Activated CD8-positive, alpha-beta T cell treated with anti-CD3 and anti-CD28 coated beads for 36 hours (primary cell): ENCODE data around the gene CNTNAP2. TPM values are rescaled to one million over a fixed set of nuclear protein-coding genes. Genes with fewer than 3 reads are reported as not detected.

Source experiments
- ATAC-seq: fragments of 200-7000 bp; cut with Tn5 transposase; one replicate; pipeline ENCODE4 v1.10.0; 2021; ENCODE audit warnings: mild to moderate bottlenecking, moderate library complexity
- CTCF ChIA-PET: fragments of 350-600 bp; sonication (Branson Sonifier 250); formaldehyde crosslinking; loops from one replicate; lab custom pipeline; 2021; ENCODE audit warnings: antibody characterized with exemption; lab: Charles Lee
- POLR2A ChIA-PET: fragments of 350-600 bp; sonication (Branson Sonifier 250); formaldehyde crosslinking; loops from one replicate; lab custom pipeline; 2021; ENCODE audit warnings: antibody characterized with exemption; lab: Charles Lee
- DNase-seq: peaks from one replicate; pipeline ENCODE4 v3.0.0-alpha.2; 2020
- H3K27ac Mint-ChIP-seq: one replicate; pipeline ENCODE4 v1.8.0; 2021; ENCODE audit warnings: mild to moderate bottlenecking, mixed read lengths
- H3K27me3 Mint-ChIP-seq: one replicate; pipeline ENCODE4 v1.8.0; 2021; ENCODE audit warnings: mixed read lengths
- H3K36me3 Mint-ChIP-seq: one replicate; pipeline ENCODE4 v1.8.0; 2021; ENCODE audit warnings: low read depth, mixed read lengths
- H3K4me1 Mint-ChIP-seq: one replicate; pipeline ENCODE4 v1.8.0; 2021; ENCODE audit warnings: low read depth, mixed read lengths
- H3K4me3 Mint-ChIP-seq: one replicate; pipeline ENCODE4 v1.8.0; 2021; ENCODE audit warnings: mild to moderate bottlenecking, moderate library complexity, mixed read lengths
- H3K9me3 Mint-ChIP-seq: one replicate; pipeline ENCODE4 v1.8.0; 2021; ENCODE audit warnings: mixed read lengths
- CTCF ChIP-seq: fragments of 200-600 bp; IDR thresholded peaks from one replicate; pipeline ENCODE4 v1.8.0; 2022; ENCODE audit warnings: antibody characterized with exemption, mild to moderate bottlenecking
- intact Hi-C: fragments of 100-400 bp; cut with micrococcal nuclease; formaldehyde crosslinking; loops from one replicate; pipeline ENCODE4 v1.10.0; 2022
- total RNA-seq, 2 experiments: library from RNA; stranded (reverse); gene quantifications; one replicate each; pipeline ENCODE4 v1.2.3, GENCODE V29; 2021

Gene CNTNAP2
- total RNA-seq, 2 experiments from 2014 or later: not detected

DNA sequence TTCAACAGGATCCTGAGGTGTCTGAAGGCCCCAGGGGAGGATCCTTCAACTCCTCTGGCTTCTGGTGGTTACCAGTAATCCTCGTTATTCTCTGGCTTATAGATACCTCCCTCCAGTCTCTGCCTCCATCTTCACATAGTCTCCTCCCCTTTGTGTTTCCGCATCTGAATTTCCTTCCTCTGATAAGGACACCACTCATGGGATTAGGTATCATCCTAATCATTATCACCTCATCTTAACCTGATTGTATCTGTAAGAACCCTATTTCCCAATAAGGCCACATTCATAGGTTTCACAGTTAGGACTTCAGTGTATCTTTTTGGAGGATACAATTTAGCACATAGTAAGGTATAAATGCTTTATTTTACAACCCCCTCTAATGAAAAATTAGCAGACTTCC is 1189.2 kb downstream of the CNTNAP2 start:
- TF ChIP-seq CTCF: no peak
- Mint-ChIP-seq H3K4me3 (no peak overlapping the region), H3K4me1 (no peaks in the 10 kb centered on the region), H3K9me3 (peaks cover 7% of the 10 kb centered on the region), H3K36me3 (no peaks in the 10 kb centered on the region), H3K27me3 (no peaks in the 10 kb centered on the region), H3K27ac (no peak overlapping the region)
- ATAC-seq (no peak), DNase-seq (no peak)
- POLR2A ChIA-PET: no interaction called here
- intact Hi-C loops: no loop called here
- CTCF ChIA-PET: no interaction called here

- Mint-ChIP-seq H3K36me3 (no peaks in the 10 kb centered on the region), H3K9me3 (peaks cover 10% of the 10 kb centered on the region), H3K27me3 (no peaks in the 10 kb centered on the region), H3K27ac (no peak overlapping the region), H3K4me3 (no peak overlapping the region), H3K4me1 (no peaks in the 10 kb centered on the region)
- intact Hi-C loops: no loop called here
- DNase-seq (no peak), ATAC-seq (no peak)
- TF ChIP-seq CTCF: no peak
- ChIA-PET POLR2A (no interaction called here), CTCF (no interaction called here)
Observed at GRCh38 chr7:147308539-147308938, 1191.9 kb downstream of the CNTNAP2 start.

DNA sequence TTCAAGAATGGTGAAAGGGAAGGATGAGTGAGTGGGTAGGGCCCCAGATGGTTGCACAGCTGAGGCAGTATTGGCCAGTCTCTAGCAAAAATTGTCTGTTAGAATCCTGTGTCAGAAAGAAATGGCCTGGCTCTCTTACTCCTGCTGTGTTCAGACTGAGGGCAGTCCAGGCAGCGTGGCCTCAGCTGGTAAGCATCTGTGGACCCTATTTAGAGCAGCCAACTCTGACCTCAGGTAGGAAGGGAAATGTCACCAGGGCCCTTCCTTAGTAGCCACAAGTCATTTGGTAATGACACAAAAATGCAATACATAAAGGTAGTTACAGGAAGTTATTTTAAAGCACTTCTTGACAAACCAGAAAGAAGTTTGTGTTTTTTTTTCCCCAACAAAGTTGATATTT is 1194.7 kb downstream of the CNTNAP2 start:
- Mint-ChIP-seq H3K4me1 (no peaks in the 10 kb centered on the region), H3K27ac (no peak overlapping the region), H3K27me3 (no peaks in the 10 kb centered on the region), H3K36me3 (no peaks in the 10 kb centered on the region), H3K9me3 (peaks cover 14% of the 10 kb centered on the region), H3K4me3 (no peak overlapping the region)
- no peak for DNase-seq
- CTCF ChIA-PET: no interaction called here
- TF ChIP-seq CTCF: no peak
- no peak for ATAC-seq
- POLR2A ChIA-PET: no interaction called here
- intact Hi-C loops: no loop called here

DNA sequence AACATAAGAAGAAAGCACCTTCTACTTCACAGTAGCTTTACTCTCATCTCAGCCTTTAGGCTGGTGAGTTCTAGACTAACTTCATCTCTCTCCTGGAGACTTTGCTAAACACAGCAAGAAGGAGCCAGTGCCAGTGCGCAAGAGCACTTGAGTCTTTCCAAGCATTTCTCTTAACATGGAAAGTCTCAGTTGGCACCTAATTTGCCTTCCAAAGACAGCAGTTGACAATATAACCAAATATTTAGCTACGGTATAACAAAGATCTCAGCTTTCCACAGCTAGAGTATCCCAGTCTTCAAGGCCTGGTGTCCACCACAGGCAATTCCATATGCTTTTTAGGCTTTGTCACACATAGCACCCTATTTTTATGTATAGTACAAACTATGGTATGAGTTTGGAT is 1204.9 kb downstream of the CNTNAP2 start:
- CTCF ChIA-PET: no interaction called here
- Mint-ChIP-seq H3K4me1 (no peaks in the 10 kb centered on the region), H3K27me3 (no peaks in the 10 kb centered on the region), H3K9me3 (peaks cover 11% of the 10 kb centered on the region), H3K4me3 (no peak overlapping the region), H3K27ac (no peak overlapping the region), H3K36me3 (no peaks in the 10 kb centered on the region)
- intact Hi-C loops: no loop called here
- no peak for ATAC-seq
- DNase-seq: no peak
- TF ChIP-seq CTCF: no peak
- POLR2A ChIA-PET: no interaction called here

- H3K27ac Mint-ChIP-seq: no peak overlapping the region
- no peaks in the 10 kb centered on the region for H3K4me1 Mint-ChIP-seq
- ATAC-seq: no peak
- POLR2A ChIA-PET: no interaction called here
- peaks cover 5% of the 10 kb centered on the region for H3K9me3 Mint-ChIP-seq
- no peak for TF ChIP-seq CTCF
- H3K27me3 Mint-ChIP-seq: no peaks in the 10 kb centered on the region
- CTCF ChIA-PET: no interaction called here
- no peak overlapping the region for H3K4me3 Mint-ChIP-seq
- intact Hi-C loops: no loop called here
- H3K36me3 Mint-ChIP-seq: no peaks in the 10 kb centered on the region
- DNase-seq: no peak
Observed at GRCh38 chr7:147332988-147333387, 1216.4 kb downstream of the CNTNAP2 start.
